ENCODE data around the gene MYCN.

MYCN gene

DNA sequence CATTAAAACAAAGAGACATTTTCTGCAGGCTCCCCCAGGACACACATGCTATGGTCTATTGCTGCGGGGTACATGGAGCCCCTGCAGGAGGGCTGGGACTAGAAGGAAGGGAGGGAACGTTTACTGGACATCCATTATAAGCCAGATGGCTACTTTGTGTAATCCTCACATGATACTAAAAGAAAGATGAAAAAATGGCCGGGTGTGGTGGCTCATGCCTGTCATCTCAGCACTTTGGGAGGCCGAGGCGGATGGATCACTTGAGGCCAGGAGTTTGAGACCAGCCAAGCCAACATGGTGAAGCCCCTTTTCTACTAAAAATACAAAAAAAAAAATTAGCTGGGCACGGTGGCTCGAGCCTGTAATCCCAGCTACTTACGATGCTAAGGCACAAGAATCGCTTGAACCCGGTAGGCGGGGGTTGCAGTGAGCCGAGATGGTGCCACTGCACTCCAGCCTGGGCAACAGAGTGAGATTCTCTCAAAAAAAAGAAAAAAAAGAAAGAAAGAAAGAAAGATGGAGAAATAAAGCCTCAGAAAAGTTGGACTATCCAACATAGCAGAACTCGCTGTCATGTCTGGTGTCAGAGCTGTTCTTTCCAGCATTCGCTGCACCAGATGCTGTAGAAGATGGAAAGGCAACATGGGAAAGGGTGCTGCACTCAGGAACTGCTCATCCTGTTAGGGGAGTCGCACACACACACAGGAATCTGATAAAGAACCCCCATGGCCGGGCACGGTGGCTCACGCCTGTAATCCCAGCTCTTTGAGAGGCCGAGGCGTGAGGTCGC, 7.8 kb upstream of the MYCN start:
- DNase-seq: no peak

DNA sequence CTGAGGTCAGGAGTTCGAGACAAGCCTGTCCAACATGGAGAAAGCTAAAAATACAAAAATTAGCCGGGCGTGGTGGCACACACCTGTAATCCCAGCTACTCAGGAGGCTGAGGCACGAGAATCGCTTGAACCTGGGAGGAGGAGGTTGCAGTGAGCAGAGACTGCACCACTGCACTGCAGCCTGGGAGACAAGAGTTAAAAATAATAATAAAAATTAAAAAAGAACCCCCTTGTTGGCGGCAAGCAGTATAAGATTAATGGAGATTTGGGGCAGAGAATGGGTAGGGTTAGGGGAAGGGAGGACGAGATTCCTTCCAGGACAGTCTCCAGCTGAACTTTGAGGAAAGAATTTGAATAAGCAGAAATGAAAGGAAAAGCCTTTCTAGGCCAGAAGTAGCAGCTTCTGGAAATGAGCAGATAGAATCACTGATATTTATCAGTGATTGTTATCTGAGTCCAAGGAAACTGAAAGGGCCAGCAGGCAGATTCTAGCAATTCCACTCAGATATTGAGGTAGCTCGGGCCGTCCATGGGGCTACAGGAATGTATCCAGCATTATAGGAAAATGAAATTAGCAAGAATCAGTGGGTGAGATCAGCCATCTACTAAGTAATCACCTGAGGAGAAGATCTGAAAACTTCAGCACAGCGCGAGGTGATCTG, 7.0 kb upstream of the MYCN start:
- DNase-seq: no peak

GRCh38 chr2:15934291-15934945, 5.9 kb upstream of the MYCN start:
- DNase-seq: no peak

GRCh38 chr2:15935189-15935588, 5.2 kb upstream of the MYCN start:
- DNase-seq: no peak

DNA sequence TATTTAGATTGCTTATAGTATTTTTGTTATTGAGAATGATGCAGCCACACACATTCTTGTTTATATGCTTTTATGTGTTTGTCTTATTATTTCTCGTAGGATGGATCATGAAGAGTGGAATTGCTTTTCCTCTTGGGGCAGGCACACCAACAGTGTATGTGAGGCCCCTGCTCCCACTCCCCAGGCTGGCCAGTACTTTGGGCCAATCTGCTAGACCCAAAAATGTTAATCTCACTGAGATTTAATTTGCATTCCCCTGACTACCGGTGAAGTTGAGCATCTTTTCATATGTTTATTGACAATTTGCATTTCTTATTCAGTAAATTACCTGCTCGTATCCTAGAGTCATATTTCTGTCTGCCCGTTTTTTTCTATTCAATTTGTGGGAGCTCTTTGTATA, 4.7 kb upstream of the MYCN start:
- DNase-seq: no peak

DNA sequence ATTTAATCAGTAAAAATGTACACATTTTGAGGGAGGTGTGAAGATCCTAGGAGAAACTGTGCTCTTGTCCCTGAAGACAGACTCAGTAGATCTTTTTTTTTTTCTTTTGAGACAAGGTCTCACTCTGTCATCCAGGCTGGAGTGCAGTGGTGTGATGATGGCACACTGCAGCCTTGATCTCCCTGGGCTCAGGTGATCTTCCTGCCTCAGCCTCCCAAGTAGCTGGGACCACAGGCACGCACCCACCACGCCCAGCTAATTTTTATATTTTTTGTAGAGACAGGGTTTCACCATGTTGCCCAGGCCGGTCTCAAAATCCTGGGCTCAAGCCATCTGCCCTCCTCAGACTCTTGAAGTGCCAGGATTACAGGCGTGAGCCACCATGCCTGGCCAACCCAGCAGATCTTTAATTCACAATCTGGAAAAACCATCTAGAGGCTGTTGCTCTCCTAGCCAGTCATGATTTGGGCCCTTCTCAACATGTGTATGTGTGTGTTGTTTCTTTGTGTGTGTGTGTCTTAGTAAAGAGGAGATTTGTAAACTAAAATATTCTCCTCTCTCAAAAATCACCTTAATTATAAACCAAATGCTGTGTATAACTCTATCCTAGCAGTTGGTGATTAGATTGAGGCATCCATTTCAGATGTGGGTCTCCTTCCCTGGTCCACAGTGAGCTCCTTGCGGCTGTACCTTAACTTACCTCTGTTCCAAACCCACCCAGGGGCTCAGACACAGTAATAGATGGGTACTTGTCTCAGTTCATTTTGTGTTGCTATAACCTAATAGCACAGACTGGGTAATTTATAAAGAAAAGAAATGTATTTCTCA, 3.9 kb upstream of the MYCN start:
- DNase-seq: no peak

GRCh38 chr2:15937105-15937881, 3.1 kb upstream of the MYCN start:
- DNase-seq: no peak

DNA sequence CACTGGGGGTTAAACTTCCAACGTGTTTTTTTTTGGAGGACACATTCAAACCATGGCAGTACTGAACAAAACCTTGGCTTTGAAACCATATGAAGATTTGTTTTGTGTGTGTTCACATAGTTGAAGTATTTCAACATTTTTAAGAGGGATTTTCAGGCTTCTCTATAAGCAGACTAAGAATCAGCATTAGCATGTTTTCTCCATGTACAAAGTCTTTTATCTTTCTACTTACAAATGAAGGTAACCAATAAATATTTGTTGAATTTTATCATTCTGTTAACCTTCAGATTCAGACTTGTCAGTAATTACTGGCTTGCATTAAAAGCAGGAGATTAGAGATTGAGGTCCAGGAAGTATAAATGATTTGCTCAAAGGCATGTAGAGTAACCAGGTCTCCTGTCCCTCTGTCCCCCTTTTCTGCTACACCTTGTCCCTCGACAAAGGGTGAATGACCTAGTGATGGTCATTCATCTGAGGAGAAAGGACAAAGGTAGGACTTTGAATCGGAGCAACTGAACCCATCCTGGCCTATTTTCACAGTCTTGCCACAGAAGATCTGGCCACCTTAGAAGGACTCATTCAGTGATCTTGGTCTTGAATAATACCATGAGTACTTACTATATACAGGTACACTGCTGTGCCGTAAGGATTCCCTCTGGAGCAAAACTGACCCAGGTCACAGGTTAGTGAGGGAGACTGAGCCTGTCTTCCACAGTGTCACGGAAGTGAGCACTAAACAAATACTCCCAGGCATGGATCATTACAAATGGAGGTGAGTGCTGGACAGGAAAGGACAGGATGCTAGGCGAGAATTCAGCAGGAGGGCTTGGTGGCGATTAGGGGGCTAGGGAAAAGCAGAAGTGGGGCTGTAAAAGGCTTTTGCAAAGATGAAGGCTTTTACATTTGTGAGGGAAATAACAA, 2.2 kb upstream of the MYCN start:
- DNase-seq: no peak

DNA sequence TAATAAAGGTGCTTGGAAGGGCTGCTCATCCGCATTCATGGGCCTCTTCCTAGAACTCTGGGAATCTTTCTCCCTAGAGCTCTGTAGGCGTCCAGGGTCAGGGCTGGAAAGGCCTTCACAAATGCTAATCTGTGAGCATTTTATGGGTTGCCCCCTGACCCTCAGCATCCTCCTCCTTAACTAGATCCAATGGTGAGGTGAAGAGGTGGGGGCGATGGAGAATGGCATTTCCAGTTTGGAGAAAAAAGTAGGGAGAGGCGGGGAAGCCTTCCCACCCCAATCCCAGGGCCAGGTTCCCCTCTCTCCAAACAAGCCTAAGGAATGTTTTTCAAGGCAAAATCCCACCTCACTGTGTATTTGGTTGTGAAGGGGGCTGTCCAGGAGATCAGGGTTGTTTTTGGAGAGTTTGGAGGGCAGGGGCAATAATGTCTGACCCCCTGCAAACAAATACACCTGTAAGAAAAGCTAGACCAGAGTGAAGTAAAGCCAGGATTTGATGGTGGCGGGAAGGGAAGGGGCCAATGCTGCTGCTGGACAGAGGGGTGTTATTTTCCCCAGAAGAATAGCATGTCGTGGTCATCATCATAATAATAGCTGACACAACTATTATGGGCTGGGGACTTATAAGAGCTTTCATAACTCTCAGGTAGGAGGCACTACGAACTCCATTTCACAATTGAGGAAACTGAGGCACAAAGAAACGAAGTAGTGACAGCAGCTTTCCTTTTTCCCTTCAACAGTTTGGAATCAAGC, 1.4 kb upstream of the MYCN start:
- no peak for DNase-seq

DNA sequence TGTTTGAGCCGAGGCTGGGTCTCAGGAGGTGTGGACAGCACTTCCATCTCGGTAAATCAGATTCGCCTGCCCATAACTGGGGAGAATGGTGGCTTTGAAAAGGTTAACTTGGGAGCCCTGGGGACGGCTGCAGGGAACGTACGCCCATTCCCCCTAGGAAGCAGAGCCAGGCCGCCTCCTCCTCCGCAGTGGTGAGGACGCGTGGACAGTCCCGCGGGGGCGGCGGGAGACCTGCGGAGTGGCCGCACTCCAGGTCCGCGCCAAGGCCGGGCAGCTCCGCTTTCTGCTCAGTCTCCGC, 845 bp upstream of the MYCN start:
- no peak for DNase-seq

GRCh38 chr2:15940661-15941480, 521 bp downstream of the MYCN start:
- DNase-seq: peak; percentile 16

DNA sequence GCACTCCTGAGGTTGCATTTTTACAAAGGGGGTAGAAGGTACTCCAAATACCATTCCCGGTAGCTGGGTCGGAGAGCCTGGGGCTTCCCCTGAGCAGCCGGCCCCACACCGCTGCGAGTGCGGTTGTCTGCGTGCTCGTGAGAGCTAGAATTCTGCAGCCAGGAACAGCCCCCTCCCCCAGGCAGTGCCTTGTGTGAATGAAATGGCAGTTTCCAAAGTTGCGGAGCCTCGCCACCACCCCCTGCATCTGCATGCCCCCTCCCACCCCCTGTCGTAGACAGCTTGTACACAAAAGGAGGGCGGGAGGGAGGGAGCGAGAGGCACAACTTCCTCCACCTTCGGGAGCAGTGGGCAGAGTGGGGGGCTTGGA, 1.1 kb downstream of the MYCN start:
- DNase-seq: no peak

- no peak for DNase-seq
Observed at GRCh38 chr2:15941871-15942710, 1.7 kb downstream of the MYCN start.

DNA sequence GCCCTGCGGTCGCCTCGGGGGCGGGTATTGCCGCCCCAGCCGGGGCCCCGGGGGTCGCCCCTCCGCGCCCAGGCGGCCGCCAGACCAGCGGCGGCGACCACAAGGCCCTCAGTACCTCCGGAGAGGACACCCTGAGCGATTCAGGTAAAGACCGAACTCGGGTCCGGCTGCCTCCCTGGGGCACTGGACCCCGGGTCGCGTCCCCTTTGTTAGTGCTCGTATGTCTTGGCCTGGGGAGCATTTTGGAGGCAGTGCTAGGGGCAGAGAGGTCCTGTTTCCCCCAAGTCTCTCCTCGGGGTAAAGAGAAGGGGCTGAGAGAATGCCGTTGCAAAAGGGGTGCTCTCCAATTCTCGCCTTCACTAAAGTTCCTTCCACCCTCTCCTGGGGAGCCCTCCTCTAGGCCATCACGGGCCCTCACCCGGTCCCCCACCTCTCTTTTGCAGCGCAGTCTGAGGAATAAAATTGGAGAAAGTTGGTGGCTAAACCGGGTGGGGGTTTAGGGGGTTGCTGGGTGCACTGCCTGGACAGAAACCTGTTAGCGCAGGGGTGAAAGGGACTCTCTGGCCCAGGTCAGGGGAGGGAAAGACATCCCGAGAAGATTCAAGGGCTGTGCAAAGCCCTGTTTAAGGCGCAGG, 2.5 kb downstream of the MYCN start:
- DNase-seq: no peak

GRCh38 chr2:15943378-15944280, 3.3 kb downstream of the MYCN start:
- DNase-seq: no peak

- no peak for DNase-seq
Observed at GRCh38 chr2:15944325-15945017, 4.1 kb downstream of the MYCN start.

All from NCI-H226 (cell line).